Measurements from ENCODE around the gene FAR2.
"Not testable (repeated sequence)": the region's sequence is repeated elsewhere in the genome, so short reads cannot be mapped to it uniquely, and the experiment has no call there.

The FAR2 gene

DNA sequence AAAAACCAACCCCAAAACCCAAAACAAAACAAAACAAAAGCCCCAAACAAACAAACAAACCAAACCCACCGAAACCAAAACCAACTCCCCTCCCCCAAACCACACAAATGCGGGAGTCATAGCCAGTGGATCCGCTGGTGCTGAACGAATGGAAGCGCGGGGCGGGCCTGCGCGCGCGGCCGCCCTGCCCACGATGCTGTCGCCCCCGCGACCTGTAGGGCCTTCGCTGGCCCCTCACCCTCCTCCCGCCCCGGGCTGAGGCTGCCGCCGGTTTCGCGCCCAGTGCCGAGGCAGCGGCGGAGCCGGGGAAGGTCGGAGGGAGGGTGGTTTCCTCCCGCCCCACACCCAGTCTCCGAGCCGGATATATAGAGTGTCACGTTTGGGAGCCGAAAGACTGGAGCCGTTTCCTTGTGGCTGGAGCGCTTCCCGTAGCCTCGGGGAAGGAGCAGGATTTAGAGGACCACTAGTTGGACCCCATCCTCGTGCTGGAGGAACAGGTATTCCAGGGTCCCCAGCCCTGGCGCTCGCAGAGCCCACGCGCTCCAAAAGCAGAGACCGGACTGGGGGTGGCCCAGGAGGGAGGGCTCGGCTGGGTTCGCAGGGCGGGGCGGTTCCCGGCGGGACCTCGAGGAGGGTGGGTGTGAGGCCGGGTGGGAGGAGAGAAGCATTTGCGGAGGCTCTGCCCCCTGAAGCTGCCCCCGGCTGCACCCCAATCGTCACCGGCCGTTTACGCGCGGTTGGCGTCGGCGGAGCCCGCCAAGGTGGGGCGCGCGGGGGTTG lies at the start of gene FAR2:
FAR2 (plus strand) TSS at position 368 of the 780 bp plus-strand sequence. CDS start 121,172 bp downstream, outside the sequence.
- DNase-seq (ENCODE audit: low spot score), result no peak

DNA sequence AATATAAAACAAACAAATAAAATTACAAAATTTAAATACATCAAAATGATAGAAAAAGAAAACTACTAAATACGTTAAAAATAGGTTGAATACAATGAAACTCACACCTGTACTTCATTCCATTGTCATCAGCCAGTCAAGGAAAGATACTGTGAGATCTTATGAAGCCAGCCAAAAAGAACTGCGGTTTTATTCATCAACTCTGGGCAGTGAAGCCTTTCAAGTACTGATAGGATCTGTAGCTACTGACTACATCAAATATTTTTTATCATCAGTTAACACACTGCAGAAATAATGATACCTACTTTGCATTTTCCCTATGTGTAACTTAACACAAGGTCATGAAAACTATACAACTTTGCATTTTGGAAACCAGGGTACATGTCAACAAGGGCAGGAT lies 46.3 kb upstream of the FAR2 start:
- no peak for DNase-seq (ENCODE audit: low spot score)

DNA sequence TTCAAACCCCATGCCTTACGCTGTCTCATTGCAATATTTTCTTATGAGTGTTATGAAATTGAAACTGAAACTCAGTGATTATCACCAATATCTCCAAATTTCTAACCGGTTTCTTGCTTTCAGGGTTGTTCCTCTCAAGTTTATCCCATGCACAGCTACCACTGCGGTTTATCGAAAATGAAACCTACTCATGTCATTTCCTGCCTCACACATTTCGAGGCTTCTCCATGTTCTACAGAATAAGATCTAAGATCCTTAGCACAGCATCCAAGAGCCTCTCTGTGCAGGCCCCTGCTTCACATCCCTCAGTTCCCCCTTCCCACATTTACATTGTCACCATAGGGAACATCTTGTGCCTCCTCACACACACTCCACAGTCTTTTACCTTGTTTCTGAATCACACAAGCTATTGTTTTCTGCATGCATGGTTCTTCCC lies 45.5 kb upstream of the FAR2 start:
- DNase-seq (ENCODE audit: low spot score), result no peak

DNA sequence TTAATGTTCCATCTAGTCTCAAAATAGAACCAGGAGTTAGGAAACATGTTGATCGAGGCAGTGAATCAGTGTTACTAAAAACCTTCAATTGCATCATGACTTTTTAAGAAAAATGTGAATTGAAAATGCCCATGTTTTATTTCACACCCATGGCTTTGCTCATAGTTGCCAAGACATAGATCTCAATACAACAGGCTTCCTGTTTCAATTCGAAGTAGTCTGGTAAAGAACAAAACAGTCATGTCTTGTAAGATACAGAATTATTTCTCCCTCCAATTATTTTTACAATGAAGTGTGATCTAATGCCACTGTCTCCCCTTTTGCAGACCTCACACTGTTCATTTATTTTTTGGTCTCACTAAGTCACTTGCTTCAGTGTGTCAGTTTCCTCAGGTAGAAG lies 44.6 kb upstream of the FAR2 start:
- DNase-seq (ENCODE audit: low spot score), result no peak

DNA sequence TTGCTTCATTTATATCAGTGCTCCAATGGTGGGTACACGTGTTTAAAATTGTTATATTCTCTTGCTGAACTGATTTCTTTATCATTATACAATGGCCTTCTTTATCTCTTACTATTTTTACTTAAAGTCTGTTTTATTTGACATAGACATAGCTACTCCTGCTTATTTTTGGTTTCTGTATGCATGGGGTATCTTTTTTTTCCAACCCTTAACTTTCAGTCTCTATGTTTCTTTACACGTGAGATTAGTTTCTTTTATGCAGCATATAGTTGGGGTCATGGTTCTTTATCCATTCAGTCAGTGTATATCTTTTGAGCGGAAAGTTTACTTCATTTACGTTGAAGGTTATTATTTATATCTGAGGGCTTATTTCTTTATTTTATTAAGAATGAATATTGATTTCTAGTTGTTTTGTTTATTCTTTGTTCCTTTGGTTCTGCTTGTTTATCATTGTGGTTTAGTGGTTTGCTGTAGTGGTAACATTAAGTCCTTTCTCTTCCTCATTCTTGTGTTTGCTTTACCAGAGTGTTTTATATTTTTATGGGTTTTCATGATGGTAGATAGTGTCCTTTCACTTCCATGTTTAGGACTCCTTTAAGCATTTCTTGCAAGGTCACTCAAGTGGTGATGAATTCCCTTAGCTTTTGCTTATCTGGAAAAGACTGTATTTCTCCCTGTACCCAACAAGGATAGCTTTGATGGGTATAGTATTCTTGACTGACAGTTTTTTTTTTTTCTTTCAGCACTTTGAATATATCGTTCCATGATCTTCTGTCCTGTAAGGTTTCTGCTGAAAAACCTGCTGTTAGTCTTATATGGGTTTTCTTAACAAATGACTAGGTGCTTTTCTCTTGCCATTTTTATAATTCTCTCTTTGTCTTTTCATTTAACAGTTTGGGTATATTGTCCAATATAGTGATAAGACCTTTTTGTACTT lies 38.3 kb upstream of the FAR2 start:
- DNase-seq (ENCODE audit: low spot score), result no peak

DNA sequence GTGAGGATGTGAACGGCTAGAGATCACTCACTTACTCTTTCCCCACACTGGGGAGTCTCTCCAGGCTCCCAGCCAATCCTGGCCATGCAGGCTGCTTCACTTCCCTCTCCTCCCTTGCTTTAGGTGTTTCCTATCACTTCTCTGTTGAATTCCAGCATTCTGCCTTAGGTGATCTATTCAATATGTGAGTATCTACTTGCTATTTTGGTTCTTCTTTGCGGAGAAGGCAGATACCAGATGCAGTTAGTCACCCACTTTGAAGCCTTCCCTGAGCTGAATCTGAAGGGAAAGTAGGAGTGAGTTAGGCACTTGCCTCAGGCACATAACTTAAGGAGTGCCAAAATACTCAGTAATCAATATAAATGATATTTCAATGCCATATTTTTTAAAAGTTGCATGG lies 36.0 kb upstream of the FAR2 start:
- no peak for DNase-seq (ENCODE audit: low spot score)

DNA sequence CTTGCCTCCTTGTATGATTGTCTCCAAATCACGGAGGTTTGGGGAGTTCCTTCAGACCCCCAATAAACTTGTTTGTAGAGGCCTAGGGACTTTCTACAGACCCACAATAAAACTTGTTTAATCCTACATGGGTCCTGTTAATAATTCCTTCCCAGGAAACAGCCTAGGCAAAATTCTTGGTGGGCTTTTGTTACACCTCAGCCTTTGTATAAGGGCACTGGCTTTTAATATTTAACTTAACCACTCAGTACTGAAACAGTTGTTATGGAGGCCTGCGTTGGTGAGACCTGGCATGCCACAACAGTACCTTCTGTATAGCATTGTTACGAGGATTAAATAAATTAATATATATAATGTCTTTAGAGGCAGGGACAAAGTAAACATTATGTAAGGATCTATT lies 32.7 kb upstream of the FAR2 start:
- no peak for DNase-seq (ENCODE audit: low spot score)

DNA sequence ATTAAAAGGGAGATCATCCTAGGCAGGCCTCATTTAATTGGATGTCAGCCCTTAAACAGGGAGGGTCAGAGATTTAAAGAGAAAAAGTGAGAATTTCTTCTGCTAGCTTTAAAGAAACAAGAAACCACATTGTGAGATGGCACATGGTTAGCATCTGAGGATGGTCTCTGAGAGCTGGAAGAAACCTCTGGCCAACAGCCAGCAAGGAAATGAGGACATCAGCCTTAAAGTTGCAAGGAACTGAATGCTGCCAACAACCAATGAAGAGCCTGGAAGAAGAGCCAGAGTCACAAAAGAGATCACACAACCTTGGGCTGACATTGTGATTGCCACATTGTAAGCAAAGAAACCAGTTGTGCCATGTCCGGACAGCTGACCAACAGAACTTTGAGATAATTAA lies 17.5 kb upstream of the FAR2 start:
- no peak for DNase-seq (ENCODE audit: low spot score)

DNA sequence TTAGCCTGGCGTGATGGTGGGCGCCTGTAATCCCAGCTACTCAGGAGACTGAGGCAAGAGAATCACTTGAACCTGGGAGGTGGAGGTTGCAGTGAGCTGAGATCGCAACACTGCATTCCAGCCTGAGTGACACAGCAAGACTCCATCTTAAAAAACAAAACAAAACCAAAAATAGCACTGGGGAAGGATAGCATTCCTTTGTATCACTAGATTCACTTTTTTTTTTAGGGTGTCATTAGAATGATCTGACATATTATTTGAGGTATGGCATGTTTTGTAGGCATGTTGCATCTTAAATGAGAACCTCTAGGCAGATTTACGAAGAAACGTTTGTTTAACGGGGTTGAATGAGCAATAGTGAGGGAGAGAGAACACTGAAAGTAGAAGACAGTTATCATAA lies 16.8 kb upstream of the FAR2 start:
- DNase-seq (ENCODE audit: low spot score), result no peak

DNA sequence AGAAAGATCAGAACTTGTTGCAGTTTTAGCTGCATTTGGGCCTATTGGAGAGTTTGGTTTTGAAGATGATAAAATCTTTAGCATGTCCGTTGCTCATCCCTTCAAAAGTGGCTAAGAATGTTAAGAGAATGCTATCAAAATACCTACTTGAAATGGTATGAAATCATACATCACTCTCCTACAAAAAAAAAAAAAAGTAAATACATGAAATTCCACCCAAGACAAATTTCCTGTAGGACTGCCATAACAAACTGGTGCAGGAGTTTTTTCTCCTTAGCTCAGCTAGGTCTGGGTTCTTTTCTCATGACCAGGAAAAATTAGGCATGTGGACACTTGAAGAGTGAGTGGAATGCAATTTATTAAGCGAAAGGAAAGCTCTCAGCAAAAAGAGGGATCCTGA lies 15.9 kb upstream of the FAR2 start:
- DNase-seq (ENCODE audit: low spot score), result no peak

DNA sequence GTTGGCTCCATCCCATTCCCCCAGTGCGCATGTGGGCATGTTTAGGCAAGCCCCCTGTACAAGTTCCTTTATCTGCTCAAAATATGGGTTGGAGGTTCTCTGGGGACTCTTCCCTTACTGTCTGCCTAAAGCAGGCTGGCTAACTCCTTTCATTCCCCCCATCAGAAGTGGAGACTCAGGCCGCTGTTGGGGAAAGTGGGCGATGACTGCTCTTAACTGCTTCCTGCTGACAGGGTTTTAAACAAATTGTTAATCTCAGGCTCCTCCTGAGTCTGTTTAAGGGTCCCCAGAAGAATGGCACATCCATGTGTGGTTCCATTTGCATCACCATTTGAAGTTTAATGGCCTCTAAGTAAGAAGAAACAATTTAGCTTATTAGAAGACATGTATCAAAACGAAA lies 15.4 kb upstream of the FAR2 start:
- no peak for DNase-seq (ENCODE audit: low spot score)

DNA sequence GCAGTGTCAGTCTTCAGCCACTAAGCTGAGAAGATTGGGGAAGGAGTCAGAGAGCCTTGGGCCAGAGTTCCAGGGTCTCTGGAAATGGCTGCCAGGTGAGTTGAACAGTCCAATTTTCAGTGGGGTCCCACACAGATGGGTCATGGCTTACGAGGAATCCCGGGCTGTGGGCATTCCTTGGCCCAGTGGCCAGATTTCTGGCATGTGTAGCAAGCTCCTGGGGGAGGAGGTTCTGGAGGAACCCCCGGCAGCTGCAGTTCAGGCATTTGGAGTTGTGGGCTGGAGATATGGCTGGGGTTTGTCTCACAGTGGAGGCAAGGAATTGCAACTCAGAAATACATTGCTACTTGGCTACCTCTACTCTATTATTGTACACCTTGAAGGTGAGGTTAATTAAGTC lies 10.8 kb upstream of the FAR2 start:
- not testable (repeated sequence) for DNase-seq (ENCODE audit: low spot score)

DNA sequence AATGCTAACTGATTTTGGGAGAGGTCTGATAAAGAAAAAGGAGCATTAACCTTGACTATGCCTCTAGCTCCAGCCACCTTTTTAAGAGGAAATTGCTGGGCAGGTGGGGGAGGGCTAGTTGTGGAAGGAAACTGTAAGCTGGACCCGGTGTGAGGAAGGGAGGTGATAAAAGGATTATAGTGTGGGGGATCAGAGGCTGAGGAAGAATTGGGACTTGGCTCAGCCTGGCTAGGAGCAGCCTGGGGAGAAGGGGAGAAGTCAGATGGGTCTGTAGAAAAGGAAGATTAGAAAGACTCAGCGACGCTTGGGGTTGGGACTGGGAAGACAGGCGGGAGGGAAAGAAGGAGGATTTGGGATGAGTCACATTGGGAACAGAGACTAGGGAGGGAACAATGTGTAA lies 10.2 kb upstream of the FAR2 start:
- DNase-seq (ENCODE audit: low spot score), result not testable (repeated sequence)

DNA sequence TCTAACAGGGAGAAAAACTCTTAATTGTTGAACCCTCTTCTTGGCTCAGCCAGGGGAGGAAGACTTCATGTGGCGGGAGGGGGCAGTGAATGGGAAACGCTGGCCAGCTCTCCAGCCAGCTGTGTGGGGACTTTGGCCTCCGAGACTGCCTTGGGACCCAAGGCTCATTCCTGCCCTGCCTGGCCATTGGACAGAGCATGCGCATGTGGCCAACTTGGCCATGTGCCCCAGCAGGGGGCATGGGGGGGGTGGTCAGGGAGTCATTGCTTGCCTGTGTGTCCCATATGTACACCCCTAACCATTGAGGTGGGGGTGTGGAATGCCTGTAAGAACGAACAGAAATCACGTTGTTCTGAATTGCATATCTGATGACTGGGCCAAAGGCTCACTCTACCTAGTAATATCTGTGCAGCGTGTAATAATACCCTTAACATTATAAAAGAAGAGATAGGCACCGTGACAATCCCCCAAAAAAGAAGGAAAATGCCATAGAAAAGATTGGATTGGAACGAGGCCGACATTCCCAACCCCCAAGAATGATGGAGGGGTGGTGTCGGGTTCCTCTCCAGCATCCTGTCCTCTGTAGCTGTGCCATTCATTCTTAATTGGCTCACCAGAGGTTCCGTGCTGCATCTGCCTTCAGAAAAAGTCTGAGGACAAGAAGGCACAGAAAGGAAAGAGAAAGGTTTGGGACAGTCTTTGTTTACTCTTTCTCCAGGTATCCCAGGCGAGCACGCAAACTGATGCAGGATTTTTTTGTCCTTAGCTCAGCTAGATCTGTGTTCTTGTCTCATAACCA lies 3.5 kb upstream of the FAR2 start:
- DNase-seq (ENCODE audit: low spot score), result no peak

DNA sequence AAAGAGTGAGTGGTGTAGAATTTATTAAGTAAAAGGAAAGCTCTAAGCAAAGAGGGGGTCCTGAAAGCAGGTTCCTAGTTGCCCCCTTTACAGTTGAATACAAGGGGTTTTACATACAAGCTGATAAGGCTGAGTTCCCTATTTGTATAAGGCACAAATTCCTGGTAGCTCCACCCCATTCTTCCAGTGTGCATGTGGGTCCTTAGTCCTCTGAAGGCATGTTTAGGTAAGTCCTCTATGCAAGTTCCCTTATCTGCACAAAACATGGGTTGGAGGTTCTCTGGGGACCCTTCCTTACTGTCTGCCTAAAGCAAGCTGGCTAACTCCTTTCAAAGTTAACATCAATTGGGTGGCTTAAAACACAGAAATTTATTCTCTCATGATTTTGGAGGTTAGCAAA lies 2.9 kb upstream of the FAR2 start:
- no peak for DNase-seq (ENCODE audit: low spot score)

DNA sequence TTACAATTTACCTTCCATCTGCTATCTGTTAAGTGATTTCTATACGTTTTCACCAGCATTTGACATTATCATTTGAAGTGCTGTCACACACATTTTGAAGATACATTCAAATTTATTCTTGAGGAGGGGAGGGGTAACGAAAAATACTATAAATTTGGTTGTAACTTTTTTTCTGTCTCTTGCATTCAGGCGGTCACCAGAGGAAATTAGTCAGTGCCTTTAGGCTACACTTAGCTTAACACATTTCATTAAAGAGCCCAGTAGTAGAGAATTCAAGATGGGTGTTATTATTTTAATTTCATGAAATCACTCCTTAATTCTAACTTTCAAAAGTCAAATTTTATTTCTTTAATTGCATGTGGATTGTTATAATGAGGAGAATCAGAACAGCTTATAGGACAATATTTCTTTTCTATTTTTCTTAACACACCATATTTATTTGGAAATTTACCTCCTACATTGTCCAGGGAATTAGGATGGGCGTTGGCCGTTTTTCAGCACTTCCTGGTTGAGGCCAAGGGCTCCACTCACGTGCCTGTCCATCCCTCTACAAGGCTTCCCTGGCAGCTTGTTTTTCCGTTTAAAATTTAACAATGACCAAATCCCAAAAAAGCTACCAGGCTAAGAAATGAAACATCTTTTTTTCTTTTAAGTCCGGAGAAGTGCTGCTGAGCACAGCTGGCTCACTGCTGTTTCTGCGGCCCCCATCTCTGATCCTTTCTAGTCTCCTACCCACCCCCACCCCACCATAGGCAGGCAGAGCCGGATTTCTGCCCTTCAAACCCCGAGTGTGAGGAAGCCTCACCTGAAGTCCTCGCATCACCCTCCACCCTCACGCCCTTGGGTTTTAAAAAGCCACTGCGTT lies 1.1 kb upstream of the FAR2 start:
- no peak for DNase-seq (ENCODE audit: low spot score)

DNA sequence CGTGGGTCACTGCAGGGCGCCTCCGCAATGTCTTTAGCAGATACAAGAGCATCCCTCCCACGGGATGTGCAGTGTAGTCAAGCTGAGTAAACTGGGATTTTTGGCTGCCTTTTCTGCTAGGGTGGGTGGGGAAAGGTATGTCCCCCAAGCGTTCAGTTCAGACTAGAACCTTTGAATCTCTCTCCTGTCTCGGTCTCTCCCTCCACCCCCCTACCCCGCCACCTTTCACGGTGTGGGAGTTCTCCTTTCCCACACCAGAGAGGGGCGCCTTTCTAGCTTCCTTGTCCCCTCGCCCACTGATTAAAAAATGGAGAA lies 525 bp upstream of the FAR2 start:
- DNase-seq (ENCODE audit: low spot score), result no peak

DNA sequence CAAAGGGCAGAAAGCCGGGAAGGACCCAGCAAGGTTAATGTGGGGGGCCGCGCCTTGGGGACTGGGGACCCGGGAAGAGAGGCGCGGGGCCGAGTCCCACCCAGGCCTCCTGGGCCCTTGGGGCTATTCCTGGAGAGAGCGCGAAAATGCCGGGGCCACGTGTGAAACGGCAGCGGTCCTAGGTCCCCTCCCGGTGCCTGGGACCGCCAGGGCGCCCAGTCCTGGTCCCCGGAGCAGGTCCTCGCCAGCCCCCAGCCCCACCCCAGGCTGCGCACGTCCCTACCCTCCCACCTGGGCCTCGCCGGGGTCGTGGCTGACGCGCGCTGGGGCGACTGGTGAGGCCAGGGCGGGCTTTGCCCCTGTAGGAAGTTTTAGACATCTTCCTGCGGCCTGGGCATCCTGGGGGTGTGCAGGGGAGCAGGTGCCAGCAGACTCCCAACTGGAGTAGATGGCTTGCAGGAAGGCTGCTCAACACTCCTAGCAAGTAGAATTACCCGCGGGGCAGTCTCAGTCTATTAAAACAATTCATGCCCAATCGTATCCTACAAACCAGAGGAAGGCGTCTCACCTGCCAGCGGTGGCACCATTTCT lies 708 bp downstream of the FAR2 start:
- no peak for DNase-seq (ENCODE audit: low spot score)

DNA sequence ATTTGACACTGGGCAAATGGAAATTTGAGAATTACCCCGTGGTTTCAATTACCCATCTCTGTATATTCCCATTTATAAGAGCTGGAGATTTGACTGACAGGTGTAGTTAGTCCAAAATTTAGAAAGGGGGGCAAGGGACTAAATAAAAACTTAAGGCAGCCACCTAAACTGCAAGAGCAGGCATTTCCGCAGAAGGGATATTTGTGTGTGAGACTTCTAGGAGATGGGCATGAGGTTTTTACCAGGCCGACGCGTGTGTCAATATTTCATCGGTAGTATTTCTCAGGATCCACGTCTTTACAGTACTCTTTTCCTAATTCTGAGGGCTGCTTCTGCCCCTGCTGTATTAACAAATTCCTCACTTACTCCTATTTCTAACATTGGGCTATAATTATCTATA lies 1.4 kb downstream of the FAR2 start:
- no peak for DNase-seq (ENCODE audit: low spot score)

DNA sequence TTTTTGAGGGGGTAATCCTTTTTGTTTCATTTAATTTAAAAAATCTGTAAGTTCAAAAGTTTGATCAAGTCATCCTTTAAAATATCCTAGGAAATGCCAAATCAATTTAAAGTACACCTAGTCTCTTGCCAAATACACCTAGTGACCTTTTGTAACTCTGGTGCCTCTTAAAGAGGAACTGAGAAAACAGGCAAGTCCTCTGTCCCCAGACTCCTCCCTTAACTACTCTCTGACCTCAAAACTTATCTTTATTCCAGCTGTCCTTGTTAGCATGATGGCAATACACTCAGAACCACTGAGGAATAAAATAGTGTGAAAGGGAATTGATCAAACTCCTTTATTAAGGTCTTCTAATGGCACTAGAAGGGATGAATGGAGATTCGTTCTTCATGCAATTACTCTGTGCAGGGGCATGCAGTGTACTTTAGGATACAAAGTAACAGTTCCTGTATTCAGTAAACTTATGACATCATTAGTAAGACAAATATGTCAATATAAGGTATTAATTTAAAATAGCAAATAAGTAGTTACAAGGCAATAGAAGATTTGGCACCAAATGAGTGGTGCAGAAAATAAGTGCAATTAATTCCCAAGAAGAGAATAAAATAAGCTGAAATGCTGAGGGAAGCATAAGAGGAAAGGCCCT lies 3.3 kb downstream of the FAR2 start:
- no peak for DNase-seq (ENCODE audit: low spot score)
